Ureter (tissue), 1 donor: Measurements from ENCODE around the gene ZNF79. TPM values are rescaled to one million over a fixed set of nuclear protein-coding genes. Genes with fewer than 3 reads are reported as not detected.

ENCODE experiments used
- DNase-seq: peaks from one replicate; pipeline ENCODE4 v3.0.0-alpha.2; 2020; ENCODE audit warnings: low spot score
- total RNA-seq: library from RNA; stranded (reverse); gene quantifications from one replicate; pipeline ENCODE4 v1.2.4, GENCODE V29; 2023
- donor health status: DM: yes; HTN: yes; CAD: no.

The ZNF79 gene
- total RNA-seq, 1 donor from 2014 or later = 13.2 TPM

DNA sequence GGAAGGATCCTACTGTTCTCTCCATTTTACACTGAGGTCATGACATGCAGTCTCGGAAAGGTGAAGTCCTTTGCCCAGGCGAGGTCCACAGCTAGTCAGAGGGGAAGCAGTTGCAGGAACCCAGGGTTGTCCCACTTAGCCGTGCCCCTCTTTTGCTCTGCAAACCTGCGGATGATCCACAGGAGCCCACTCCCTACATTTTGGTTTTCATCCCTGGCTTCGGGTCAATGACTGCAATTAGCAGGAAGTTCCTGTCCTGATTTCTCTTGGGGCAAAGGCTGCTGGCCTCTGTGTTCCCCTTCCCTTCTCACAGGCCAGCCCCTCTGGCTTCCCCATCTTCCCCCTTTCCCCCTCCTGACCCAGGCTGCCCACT, 25.9 kb upstream of the ZNF79 start:
- DNase-seq = no peak

DNA sequence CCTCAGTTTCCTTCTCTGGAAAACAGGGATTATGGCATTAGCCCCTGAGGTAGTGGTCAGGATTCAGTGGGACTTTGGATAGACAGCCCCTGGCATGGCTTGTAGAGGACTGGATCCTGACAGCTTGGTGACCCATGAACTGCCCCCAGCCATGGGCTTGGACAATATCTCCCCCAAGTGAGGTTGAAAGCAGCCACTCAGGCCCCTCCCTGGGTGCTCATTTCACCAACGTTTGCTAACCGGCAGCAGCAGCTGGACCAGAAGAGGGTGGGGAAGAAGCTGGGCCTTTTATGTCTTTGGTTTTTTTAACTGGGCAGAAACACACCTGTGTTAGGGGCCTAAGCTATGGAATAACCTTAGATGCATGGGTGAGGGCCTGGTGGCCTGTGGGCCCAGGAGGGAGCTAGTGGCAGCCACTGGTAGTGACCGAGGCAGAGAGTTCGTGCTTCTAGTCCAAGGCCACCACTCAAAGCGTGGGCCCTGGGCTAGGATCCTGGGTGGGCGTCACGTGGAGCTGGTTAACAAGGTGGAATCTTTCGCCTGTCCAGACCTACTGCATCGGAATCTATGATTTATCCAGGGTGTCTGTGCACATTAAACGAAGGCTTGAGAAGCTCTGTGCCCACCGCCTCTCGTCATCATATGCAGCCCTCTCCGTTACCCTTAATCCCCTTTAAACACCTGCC, 25.3 kb upstream of the ZNF79 start:
- no peak for DNase-seq

DNA sequence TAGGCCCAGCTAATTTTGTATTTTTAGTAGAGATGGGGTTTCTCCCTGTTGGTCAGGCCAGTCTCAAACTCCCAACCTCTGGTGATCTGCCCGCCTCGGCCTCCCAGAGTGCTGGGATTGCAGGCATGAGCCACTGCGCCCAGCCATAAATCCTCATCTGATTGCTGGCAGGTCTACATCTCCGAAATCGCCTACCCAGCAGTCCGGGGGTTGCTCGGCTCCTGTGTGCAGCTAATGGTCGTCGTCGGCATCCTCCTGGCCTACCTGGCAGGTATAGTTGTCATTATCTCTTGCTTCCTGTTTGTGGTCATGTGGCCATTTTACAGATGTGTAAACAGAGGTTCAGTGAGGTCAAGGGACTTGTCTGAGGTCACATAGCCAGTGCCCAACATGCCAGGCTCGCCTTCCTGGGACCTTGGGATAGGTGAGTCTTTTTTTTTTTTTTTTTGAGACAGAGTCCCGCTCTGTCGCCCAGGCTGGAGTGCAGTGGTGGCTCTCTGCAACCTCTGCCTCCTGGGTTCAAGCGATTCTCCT, 24.4 kb upstream of the ZNF79 start:
- no peak for DNase-seq

DNA sequence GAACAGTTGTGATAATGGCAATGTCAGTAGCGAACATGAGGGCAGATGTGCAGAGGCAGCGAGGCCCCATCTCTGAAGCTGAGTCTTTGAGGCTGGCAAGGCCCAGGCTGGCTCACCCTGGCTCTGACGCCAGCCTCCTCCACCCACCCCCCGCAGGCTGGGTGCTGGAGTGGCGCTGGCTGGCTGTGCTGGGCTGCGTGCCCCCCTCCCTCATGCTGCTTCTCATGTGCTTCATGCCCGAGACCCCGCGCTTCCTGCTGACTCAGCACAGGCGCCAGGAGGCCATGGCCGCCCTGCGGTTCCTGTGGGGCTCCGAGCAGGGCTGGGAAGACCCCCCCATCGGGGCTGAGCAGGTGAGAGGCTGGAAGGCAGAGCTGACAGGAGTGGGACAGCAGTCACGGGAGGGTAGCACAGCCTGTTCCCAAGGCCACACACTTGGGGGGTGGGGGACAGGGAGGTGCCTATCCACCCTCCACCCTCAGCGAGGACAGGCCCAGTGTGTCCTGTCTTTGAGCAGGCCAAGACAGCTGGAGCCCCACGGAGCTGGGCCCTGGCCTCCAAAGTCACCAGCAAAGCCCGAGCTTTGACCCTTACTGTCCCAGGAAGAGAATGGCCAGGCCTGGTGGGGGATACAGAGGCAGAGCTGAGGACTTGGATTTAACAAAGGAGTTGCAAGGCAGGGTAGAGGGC, 21.6 kb upstream of the ZNF79 start:
- no peak for DNase-seq

DNA sequence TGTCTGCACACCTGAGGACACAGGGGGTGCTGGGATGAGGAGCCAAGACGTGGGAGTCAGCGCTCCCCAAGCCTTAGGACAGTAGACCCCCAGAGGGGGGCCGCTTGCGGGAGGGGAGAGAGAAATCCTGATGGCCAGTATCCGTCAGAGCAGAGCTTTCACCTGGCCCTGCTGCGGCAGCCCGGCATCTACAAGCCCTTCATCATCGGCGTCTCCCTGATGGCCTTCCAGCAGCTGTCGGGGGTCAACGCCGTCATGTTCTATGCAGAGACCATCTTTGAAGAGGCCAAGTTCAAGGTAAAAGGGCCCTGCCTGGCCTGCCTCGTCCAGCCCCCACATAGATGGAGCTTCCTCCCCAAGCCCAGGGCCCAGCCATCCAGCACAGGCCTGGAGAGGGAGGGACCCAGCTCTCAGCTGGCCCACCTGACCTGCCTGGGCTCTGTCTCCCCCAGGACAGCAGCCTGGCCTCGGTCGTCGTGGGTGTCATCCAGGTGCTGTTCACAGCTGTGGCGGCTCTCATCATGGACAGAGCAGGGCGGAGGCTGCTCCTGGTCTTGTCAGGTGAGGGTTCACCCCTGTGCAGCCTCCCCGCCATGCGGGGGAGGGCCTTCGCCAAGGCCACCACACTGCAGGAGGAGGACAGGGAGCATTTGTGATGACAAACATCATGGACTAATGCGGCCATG, 20.5 kb upstream of the ZNF79 start:
- DNase-seq = no peak

DNA sequence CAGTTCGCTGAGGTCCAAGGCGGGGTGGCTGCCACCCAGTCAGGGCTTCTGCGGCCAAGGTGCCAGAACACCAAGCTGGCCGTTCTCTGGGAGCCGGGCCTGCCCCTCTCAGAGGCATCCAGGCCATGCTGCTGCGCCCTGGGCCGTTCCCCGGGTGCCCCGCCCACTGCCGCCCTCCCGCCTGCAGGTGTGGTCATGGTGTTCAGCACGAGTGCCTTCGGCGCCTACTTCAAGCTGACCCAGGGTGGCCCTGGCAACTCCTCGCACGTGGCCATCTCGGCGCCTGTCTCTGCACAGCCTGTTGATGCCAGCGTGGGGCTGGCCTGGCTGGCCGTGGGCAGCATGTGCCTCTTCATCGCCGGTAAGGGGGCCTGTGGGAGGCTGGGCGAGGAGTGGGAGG, 19.6 kb upstream of the ZNF79 start:
- DNase-seq = no peak

DNA sequence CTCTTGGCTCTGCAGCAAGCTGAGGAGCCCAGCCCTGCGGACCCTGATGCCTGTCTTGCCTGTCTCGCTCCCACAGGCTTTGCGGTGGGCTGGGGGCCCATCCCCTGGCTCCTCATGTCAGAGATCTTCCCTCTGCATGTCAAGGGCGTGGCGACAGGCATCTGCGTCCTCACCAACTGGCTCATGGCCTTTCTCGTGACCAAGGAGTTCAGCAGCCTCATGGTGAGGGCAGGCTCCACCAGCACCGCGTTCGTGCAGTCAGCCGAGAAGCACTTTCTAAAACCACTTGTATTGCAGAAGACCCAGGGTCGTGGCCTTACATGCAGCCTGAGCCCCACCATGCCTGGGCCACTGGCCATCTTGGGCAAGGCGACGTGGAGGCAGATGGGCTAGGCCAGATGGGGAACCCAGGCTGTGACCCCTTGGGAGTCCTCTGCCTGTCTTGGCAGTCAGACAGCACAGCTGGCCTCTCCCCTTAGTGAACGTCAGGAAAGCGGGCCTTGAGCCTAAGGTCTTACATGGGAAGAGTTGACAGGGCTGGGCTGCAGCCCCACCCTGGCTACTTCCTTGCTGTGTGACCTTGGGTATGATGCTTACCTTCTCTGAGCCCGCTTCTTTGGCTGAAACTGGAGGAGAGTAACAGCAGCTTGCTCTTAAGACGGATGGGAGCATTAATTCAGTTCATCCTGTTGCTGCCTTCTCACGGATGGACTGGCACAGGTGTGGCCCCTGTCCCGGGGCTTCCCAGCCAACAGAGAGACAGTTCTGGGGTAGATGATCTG, 18.6 kb upstream of the ZNF79 start:
- DNase-seq = no peak

DNA sequence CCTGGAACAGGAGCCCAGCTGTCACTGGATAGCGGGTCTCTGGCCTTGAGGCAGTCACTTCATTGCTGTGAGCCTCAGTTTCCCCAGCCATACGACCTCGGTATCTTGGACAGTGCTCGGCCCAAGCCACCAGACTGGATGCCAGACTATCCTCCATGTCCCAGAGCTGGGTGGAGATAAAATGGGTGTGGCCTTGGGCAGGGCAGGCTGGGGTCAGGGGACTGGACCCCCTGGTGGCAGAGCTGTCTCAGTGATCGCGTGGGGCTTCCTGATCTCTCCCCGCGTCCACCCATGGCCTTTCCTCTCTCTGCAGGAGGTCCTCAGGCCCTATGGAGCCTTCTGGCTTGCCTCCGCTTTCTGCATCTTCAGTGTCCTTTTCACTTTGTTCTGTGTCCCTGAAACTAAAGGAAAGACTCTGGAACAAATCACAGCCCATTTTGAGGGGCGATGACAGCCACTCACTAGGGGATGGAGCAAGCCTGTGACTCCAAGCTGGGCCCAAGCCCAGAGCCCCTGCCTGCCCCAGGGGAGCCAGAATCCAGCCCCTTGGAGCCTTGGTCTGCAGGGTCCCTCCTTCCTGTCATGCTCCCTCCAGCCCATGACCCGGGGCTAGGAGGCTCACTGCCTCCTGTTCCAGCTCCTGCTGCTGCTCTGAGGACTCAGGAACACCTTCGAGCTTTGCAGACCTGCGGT, 17.2 kb upstream of the ZNF79 start:
- DNase-seq = no peak

DNA sequence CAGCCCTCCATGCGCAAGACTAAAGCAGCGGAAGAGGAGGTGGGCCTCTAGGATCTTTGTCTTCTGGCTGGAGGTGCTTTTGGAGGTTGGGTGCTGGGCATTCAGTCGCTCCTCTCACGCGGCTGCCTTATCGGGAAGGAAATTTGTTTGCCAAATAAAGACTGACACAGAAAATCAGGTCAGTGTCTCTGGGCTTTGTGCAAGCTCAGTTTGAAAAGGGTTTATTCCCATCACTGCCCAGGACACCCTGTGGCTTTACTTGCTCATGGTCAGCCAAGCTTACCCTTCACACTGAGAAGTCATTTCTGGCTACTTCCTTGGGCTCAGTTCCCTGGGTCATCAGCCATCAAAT, 16.7 kb upstream of the ZNF79 start:
- no peak for DNase-seq

DNA sequence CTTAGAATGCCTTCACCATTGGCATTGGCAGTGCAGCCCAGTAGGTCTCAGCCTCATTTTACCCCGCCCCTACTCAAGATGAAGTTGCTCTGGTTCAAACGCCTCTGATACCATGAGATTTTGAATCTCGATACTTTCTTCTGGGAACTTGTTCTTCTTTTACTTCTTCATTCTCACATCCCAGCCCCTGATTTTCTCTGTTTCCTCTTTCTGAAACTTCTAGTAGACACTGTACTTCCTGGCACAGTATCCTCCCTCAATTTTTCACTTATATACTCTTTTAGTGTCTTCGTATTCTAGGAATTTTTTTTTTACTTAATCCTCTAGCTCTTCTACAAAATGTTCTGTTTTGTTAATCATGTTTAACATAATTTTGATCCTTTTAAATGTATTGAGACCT, 13.1 kb upstream of the ZNF79 start:
- no peak for DNase-seq

DNA sequence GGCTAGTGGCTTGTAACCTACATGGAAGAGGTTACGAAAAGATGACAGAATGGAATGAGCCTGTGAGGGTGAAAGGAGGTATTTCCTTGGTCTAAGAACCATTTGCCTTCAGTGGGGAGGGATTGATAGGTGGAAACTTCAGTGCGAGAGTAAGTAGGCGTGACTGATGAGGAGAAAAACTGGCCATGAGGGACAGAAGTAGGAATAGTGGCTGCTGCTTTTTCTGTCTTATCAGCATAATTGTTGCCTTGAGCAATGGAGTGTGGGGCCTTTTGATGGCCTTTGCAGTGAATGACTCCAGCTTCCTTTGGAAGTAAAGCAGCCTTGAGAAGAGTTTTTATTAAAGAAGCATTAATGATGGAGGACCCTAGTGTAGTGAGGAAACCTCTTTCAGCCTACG, 9.0 kb upstream of the ZNF79 start:
- DNase-seq = no peak

DNA sequence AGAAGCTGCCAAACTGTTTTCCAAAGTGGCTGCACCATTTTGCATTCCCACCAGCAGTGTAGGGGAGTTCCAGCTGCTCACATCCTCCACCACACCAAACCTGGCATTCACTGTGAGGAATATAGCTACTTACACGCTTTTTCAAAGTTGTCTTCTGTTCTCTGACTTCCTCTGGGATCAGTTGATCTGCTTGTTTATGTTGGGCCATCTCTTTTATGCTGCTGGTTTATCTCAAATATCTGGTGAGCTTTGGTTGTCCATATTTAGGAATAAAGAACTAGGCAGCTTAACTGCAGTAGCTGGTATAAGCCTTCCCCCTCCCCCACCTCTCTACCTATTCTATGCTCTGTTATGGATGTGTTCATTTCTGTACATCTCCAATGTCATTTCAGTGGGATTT, 8.5 kb upstream of the ZNF79 start:
- DNase-seq = no peak

DNA sequence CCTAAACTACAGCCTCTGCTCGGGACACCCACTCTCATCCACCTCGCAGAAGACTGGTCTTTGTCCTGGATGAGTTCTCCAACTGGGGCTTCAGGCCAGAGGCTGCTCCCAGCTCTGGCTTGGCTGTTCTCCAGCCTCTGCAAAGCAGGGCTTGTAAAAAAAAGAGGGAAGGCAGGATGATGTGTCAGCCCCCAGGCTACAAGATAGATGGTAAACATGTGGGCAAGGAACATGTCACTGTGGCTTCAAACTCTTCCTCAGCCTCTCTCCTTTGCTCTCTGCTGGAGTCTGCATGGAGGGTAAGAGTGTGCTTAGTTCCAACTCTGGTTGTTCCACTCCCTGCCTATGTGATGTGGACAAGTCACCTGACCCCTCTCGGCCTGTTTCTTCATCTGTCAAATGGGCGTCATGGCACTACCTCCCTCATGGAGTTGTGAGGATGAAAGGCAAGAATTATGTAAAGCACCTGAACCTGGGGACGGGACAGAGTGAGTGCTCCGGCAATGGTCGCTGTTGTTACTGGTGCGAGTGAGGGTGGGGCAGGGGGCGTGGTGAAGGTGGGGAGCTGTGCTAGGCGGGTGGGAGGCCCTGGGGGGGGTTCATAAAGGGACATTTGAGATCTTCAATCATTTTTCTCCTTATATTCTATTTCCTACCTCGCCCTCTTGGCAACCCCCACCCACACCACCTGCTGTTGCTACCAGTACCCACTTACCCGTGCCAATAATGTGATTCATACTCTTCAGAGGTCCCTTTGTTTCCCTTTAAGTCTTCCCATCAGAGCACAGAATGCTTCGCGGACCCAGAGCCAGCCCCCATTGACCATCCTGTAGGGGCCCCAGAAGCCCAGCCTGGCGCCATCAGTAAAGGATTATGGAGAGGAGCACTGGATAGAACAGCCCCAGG, 6.8 kb upstream of the ZNF79 start:
- no peak for DNase-seq

DNA sequence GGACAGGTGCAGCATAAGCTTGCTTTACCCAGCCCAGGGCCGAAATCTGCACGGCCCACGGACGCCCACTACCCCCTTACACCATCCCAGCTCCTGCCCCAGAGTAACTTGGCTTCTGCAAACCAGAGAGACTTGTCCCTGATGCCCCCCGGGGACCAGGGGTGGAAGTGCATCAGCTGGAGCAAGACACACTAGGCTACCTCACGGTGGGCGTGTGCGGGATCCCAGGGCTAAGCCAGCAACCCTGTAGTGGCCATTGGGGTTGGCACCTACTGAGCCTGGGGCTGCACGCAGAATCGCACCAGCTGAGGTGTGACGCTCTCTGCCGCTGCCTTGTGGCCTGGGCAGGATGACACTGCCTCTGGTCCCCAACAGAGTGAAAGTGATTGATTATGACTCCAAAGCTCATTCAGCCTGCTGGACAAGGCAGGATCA, 6.1 kb upstream of the ZNF79 start:
- DNase-seq = no peak

DNA sequence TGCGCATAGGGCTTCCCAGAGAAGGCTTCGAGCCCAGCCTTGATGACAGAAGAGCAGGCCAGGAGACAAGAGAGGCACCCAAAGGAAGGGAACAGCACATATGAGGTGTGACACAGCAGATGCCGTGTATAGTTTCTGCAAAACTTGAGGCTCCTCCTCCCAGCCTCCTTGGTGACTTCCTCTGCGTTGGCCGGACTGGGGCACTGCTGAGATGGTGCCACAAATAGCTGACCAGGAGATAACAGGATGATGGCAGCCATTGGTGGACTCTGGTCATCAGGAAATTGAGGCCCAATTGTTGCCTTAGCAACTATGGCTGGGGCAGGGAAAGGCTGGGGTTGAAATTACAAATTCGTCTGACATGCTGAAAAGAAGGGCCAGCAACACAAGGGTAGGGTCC, 4.8 kb upstream of the ZNF79 start:
- DNase-seq = no peak

DNA sequence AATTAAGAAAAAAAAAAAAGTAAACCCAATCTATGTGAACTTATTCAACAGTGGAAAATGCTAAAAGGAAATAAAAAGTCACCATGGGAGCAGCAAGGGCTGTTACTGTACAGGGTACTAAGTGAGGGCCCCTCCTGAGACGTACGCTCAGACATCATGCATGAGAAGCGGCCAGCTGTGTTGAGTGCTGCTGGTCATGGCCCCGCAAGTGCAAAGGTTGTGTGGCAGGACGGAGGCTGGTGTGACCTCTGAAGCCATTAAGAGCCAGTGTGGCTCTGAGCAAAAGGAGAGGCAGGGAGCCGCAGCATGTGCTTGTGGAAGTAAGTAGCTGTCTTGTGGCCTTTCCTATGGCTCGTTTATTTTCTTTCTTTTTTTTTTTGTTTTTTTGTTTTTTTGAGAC, 3.1 kb upstream of the ZNF79 start:
- no peak for DNase-seq

DNA sequence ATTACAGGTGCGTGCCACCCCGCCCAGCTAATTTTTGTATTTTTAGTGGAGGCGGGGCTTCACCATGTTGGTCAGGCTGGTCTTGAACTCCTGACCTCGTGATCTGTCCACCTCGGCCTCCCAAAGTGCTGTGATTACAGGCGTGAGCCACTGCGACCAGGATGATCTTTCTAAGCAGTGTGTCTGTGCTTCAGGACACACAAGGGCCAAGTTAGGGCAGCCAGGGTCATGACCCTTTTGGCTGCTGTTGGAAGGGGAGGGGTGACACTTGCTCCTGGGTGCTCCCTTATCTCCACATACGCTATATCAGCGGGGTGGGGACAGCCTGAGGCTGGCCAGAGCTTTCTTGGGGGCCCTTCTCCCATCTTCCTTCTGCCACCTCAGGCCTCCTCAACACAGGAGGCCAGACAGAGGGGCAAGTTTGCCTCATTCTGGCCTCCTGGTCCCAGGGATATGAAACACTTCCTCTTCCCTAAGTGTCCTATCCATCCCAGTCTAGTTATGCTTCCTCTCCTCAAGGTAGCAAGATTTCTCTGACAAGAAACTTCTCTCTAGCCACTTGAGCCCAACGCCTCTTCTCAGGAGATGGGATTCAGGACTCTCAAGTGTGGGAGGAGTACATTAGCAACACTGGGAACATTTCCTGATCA, 1.9 kb upstream of the ZNF79 start:
- DNase-seq = no peak

DNA sequence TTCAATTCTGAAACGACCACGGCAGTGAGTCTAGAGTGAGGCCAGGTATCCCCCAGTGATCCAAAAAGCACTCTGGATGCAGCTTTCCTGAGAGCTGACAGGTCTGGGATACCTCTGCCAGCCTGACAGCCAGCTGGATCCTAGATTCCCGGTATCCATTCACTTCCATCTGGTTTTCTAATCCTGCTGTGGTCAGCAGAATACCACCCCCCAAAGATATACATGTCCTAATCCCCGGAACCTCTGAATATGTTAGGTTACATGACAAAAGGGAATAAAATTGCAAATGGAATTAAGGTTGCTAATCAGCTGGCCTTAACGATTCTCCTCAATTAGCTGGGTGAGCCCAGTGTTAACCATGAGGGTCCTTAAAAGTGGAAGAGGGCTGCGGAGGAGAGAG, 1.4 kb upstream of the ZNF79 start:
- no peak for DNase-seq

DNA sequence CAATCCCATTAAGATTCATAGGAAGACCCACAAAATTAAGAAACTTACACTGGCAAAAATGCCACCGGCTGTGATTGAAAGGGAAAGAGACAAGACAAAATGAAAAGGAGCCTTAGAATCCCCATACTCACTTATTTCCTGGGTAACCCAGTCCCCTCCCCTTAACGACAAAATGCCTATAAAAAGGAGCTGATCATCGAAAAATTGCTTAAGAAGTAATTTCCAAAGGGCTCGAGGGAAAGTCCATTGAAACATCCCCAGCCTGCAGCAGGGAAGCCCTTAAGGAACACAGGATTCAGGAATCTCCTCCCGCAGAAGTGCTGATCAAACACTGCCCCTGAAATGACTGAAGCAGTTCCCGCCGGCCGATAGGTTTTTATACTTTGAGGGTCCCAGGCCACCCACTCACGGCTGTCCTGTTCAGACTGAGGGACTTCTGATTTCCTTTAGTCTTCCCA, 677 bp upstream of the ZNF79 start:
- DNase-seq = no peak

DNA sequence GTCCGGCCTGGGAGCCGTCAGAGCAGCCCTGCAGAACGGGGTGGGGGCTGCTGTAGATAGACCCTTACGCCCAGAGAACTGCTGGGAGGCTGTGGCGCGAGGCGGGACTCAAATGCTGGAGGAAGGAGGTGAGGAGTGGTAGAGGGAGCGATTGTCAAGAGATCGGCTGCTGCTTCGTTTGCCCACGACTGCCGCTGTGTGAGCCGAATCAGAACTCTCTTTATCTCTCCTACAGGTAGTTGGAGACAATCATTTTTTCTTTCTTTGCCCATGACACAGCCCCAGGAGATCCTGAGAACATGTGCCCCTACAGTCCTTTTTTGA, 456 bp downstream of the ZNF79 start:
- no peak for DNase-seq
